ENCODE measurements around the gene UGT1A9. TPM values are rescaled to one million over a fixed set of nuclear protein-coding genes. Genes with fewer than 3 reads are reported as not detected.

Gene UGT1A9
- total RNA-seq, 1 donor from 2014 or later, result not detected

GRCh38 chr2:233779722-233780121, 108.0 kb downstream of the UGT1A9 start:
- Mint-ChIP-seq H3K4me3 (no peak overlapping the region), H3K9me3 (peaks cover 12% of the 10 kb centered on the region), H3K27me3 (peaks cover 29% of the 10 kb centered on the region), H3K4me1 (no peaks in the 10 kb centered on the region), H3K27ac (no peak overlapping the region), H3K36me3 (ENCODE audit: low read depth) (no peaks in the 10 kb centered on the region)
- no peak for ATAC-seq (ENCODE audit: low read depth)
- ChIA-PET CTCF (no interaction called here), POLR2A (no interaction called here)
- intact Hi-C loops (cut with micrococcal nuclease), result no loop called here
- no peak for DNase-seq
- no peak for TF ChIP-seq CTCF (IDR thresholded peaks at IDR 0.05)

- Mint-ChIP-seq H3K27ac (no peak overlapping the region), H3K36me3 (ENCODE audit: low read depth) (no peaks in the 10 kb centered on the region), H3K9me3 (peaks cover 11% of the 10 kb centered on the region), H3K4me1 (no peaks in the 10 kb centered on the region), H3K4me3 (no peak overlapping the region), H3K27me3 (peaks cover 24% of the 10 kb centered on the region)
- intact Hi-C loops (cut with micrococcal nuclease), result no loop called here
- ATAC-seq (ENCODE audit: low read depth) (no peak), DNase-seq (no peak)
- TF ChIP-seq CTCF (IDR thresholded peaks at IDR 0.05), result no peak
- ChIA-PET POLR2A (no interaction called here), CTCF (no interaction called here)
Observed at GRCh38 chr2:233780771-233781170, 109.1 kb downstream of the UGT1A9 start.

- TF ChIP-seq CTCF (IDR thresholded peaks at IDR 0.05), result no peak
- intact Hi-C loops (cut with micrococcal nuclease), result no loop called here
- Mint-ChIP-seq H3K27ac (no peak overlapping the region), H3K9me3 (peaks cover 2% of the 10 kb centered on the region), H3K4me1 (no peaks in the 10 kb centered on the region), H3K4me3 (no peak overlapping the region), H3K36me3 (ENCODE audit: low read depth) (no peaks in the 10 kb centered on the region), H3K27me3 (peaks cover 7% of the 10 kb centered on the region)
- ChIA-PET POLR2A (no interaction called here), CTCF (no interaction called here)
- ATAC-seq (ENCODE audit: low read depth) (no peak), DNase-seq (no peak)
Observed at GRCh38 chr2:233789554-233789953, 117.9 kb downstream of the UGT1A9 start.

- Mint-ChIP-seq H3K27ac (no peak overlapping the region), H3K36me3 (ENCODE audit: low read depth) (no peaks in the 10 kb centered on the region), H3K9me3 (no peaks in the 10 kb centered on the region), H3K27me3 (peaks cover 7% of the 10 kb centered on the region), H3K4me1 (no peaks in the 10 kb centered on the region), H3K4me3 (no peak overlapping the region)
- ChIA-PET CTCF (no interaction called here), POLR2A (no interaction called here)
- intact Hi-C loops (cut with micrococcal nuclease), result no loop called here
- no peak for ATAC-seq (ENCODE audit: low read depth)
- DNase-seq, result no peak
- no peak for TF ChIP-seq CTCF (IDR thresholded peaks at IDR 0.05)
Observed at GRCh38 chr2:233791151-233791882, 119.6 kb downstream of the UGT1A9 start.

- DNase-seq (no peak), ATAC-seq (ENCODE audit: low read depth) (no peak)
- no peak overlapping the region for H3K27ac Mint-ChIP-seq
- POLR2A ChIA-PET, result no interaction called here
- no peaks in the 10 kb centered on the region for H3K4me1 Mint-ChIP-seq
- H3K27me3 Mint-ChIP-seq, result peaks cover 7% of the 10 kb centered on the region
- intact Hi-C loops (cut with micrococcal nuclease), result no loop called here
- no peaks in the 10 kb centered on the region for H3K9me3 Mint-ChIP-seq
- no peaks in the 10 kb centered on the region for H3K36me3 Mint-ChIP-seq (ENCODE audit: low read depth)
- no peak overlapping the region for H3K4me3 Mint-ChIP-seq
- no peak for TF ChIP-seq CTCF (IDR thresholded peaks at IDR 0.05)
- CTCF ChIA-PET, result no interaction called here
Observed at GRCh38 chr2:233791883-233792329, 120.2 kb downstream of the UGT1A9 start.

Data from activated B cell treated with CpG ODN at 0.5 μM for 24 hours (primary cell).